ENCODE measurements around the gene ARHGEF28. TPM values are rescaled to one million over a fixed set of nuclear protein-coding genes. Genes with fewer than 3 reads are reported as not detected.

Gene ARHGEF28
- total and polyA plus RNA-seq, 2 of the 4 experiments (the other 2 are of a cell fraction): 3.6 to 16.0 TPM

DNA sequence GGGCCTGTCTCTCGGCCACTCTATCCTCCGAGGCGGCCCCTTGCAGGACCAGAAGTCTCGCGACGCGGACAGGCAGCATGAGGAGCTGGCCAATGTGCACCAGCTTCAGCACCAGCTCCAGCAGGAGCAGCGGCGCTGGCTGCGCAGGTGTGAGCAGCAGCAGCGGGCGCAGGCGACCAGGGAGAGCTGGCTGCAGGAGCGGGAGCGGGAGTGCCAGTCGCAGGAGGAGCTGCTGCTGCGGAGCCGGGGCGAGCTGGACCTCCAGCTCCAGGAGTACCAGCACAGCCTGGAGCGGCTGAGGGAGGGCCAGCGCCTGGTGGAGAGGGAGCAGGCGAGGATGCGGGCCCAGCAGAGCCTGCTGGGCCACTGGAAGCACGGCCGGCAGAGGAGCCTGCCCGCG, 283.5 kb downstream of the ARHGEF28 start:
- H3K36me3 ChIP-seq (ENCODE audit: control insufficient read depth, insufficient read depth, low read length): 0 out of 2 replicates have a peak, but pooled peaks cover 5% of the 10 kb centered on the region
- no peak overlapping the region for H3K18ac ChIP-seq (ENCODE audit: low read depth, low read length)
- ChIA-PET POLR2A (ENCODE audit: unreplicated experiment) (no interaction called here), CTCF (no interaction called here)
- H3K23ac ChIP-seq (ENCODE audit: low read depth, low read length): no peak overlapping the region
- H4K91ac ChIP-seq (ENCODE audit: insufficient read depth, low read depth, low read length): no peak overlapping the region
- intact Hi-C loops (cut with micrococcal nuclease): loop anchor here (10.0 kb wide), 1 partner anchor 1005 kb away; no protein-coding TSS in a partner anchor
- no peak overlapping the region; the same call in 1 of the 2 replicates for H2BK120ac ChIP-seq (ENCODE audit: low read depth, low read length)
- no peak overlapping the region for H3K9ac ChIP-seq (ENCODE audit: low read depth, low read length)
- no peak overlapping the region for H3K4ac ChIP-seq (ENCODE audit: low read depth, low read length)
- no TSS peak for BruUV-seq (replicated peaks)
- no peaks in the 10 kb centered on the region for H3K27me3 ChIP-seq (ENCODE audit: control insufficient read depth, insufficient read depth, low read length)
- no peak overlapping the region for H2AK5ac ChIP-seq (ENCODE audit: low read depth, low read length)
- H3K4me2 ChIP-seq (ENCODE audit: low read depth, low read length): no peak overlapping the region
- H2AFZ ChIP-seq (replicated peaks; ENCODE audit: low read length, poor library complexity): no peak overlapping the region
- no peak overlapping the region for H2BK5ac ChIP-seq (ENCODE audit: low read depth, low read length, poor library complexity, severe bottlenecking)
- H2AK9ac ChIP-seq (replicated peaks; ENCODE audit: low read depth, low read length, poor library complexity): no peak overlapping the region
- H4K8ac ChIP-seq (ENCODE audit: low read depth in 2 of 2, low read length in 2 of 2): no peak overlapping the region
- H2BK15ac ChIP-seq (ENCODE audit: low read depth, low read length): no peak overlapping the region
- no peak overlapping the region for H3K4me3 ChIP-seq (ENCODE audit: insufficient read depth, low read depth, low read length)
- no peak for DNase-seq
- no peak for ATAC-seq (ENCODE audit: low read depth)
- H4K5ac ChIP-seq (ENCODE audit: low read depth, low read length): no peak overlapping the region
- no peaks in the 10 kb centered on the region; a peak in 1 of 4 replicates for H3K79me1 ChIP-seq (ENCODE audit: low read depth in 1 of 2, low read length in 2 of 2)
- H3K4me1 ChIP-seq (ENCODE audit: control insufficient read depth, insufficient read depth, low read length): peaks cover 4% of the 10 kb centered on the region; the same call in 1 of the 2 replicates
- WGBS, 2 experiments (ENCODE audit: extremely low coverage in 2 of 2, insufficient read length in 1 of 2): 96% methylated on average over 10 of the region's 27 CpGs; no CpG with 5 or more reads in 1 of the 2 experiments
- H2BK20ac ChIP-seq (ENCODE audit: low read depth, low read length): no peak overlapping the region
- H3K27ac ChIP-seq (ENCODE audit: insufficient read depth, low read length): no peak overlapping the region
- in situ Hi-C loops (cut with MboI; ENCODE audit: low sequenced_read_pairs): loop anchor here (25.0 kb wide), 1 partner anchor 1003 kb away; no protein-coding TSS in a partner anchor
- TF ChIP-seq BHLHE40 (IDR thresholded peaks at IDR 0.05; ENCODE audit: low read depth, low read length) (no peak), CHD1 (IDR thresholded peaks at IDR 0.05; ENCODE audit: low read depth, low read length) (no peak), CEBPB (IDR thresholded peaks at IDR 0.05; ENCODE audit: low read depth, low read length) (no peak), NFE2L2 (IDR thresholded peaks at IDR 0.05; ENCODE audit: low read depth, low read length) (no peak), MXI1 (IDR thresholded peaks at IDR 0.05; ENCODE audit: borderline replicate concordance, low read depth, low read length) (no peak), RCOR1 (IDR thresholded peaks at IDR 0.05; ENCODE audit: insufficient replicate concordance, low read length) (no peak)
- TF ChIP-seq, protein P1, sequence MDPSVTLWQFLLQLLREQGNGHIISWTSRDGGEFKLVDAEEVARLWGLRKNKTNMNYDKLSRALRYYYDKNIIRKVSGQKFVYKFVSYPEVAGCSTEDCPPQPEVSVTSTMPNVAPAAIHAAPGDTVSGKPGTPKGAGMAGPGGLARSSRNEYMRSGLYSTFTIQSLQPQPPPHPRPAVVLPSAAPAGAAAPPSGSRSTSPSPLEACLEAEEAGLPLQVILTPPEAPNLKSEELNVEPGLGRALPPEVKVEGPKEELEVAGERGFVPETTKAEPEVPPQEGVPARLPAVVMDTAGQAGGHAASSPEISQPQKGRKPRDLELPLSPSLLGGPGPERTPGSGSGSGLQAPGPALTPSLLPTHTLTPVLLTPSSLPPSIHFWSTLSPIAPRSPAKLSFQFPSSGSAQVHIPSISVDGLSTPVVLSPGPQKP (IDR thresholded peaks at IDR 0.05; ENCODE audit: borderline replicate concordance, low read depth, low read length): no peak
- no peaks in the 10 kb centered on the region for H4K20me1 ChIP-seq (ENCODE audit: insufficient read depth, low read length)
- no peaks in the 10 kb centered on the region for H3K9me3 ChIP-seq (ENCODE audit: control insufficient read depth, insufficient read depth, low read length)
- peaks cover 6% of the 10 kb centered on the region for H3K9me1 ChIP-seq (ENCODE audit: insufficient read depth, low read length)
- dilution Hi-C loops (cut with HindIII; ENCODE audit: low sequenced_read_pairs, unreplicated experiment): no loop called here
- H3K56ac ChIP-seq (ENCODE audit: extremely low read depth, insufficient read depth, low read length): no peak overlapping the region
- no peak overlapping the region for H3K14ac ChIP-seq (replicated peaks; ENCODE audit: low read depth, low read length)
